Measurements from ENCODE around the gene SEZ6L.

The SEZ6L gene

DNA sequence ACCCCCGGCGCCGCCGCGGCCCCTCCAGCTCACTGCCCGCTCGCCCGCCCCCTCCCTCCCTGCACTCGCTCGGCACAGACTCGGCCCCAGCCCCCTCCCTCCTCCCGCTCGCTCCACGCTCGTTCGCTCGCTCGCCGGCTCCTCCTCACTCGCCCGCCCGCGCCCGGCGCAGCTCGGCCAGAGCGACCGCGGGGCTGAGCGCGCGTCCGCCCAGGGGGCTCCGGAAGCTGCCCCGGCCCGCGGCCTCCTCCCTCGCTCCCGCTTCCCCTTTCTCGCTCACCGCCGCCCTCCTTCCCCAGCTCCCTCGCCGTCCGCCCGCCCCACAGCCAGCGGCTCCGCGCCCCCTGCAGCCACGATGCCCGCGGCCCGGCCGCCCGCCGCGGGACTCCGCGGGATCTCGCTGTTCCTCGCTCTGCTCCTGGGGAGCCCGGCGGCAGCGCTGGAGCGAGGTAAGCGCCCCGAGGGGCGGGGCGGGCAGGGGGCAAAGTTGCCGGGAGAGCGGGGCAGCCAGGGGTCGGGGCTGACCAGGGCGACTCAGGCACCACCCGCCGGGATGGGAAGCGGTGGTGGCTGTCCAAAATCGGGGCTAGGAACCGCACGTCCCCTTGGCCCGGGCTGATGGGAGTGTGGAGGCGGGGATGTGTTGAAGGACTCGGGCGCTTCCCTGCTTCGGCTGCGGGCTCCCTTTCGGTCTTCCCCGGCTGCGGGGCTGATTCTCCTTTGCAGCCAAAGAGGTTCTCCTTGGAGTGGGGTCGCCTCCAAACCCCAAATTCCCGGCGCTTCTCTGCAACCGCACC, at the start of gene SEZ6L:
TSS of gene SEZ6L (plus strand) at position 148 of the 797 bp plus-strand sequence. CDS start at position 356, 208 bp downstream.
- no peak for DNase-seq (ENCODE audit: low spot score)

DNA sequence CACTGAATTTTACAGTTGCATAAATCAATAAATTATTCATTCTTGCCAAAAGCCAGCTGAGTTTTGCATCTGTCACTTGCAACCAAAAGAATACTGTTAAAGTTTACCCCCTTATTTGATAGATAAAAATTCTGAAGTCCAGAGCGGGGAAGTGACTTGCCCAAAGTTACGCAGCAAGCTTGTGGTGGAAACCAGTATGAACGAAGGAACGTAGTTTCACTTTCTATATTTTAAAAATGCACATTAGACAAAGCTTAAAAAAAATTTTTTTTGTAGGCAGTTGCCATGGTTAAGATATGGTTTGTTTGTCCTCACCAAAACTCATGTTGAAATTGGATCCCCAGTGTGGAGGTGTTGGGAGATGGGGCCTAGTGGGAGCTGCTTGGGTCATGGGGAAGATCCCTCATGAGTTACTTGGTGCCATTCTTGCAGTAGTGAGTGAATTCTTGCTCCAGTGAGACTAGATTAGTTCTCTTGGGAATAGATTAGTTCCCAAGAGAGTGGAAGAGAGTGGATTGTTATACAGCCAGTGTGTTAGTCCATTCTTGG, 46.3 kb upstream of the SEZ6L start:
- no peak for DNase-seq (ENCODE audit: low spot score)

DNA sequence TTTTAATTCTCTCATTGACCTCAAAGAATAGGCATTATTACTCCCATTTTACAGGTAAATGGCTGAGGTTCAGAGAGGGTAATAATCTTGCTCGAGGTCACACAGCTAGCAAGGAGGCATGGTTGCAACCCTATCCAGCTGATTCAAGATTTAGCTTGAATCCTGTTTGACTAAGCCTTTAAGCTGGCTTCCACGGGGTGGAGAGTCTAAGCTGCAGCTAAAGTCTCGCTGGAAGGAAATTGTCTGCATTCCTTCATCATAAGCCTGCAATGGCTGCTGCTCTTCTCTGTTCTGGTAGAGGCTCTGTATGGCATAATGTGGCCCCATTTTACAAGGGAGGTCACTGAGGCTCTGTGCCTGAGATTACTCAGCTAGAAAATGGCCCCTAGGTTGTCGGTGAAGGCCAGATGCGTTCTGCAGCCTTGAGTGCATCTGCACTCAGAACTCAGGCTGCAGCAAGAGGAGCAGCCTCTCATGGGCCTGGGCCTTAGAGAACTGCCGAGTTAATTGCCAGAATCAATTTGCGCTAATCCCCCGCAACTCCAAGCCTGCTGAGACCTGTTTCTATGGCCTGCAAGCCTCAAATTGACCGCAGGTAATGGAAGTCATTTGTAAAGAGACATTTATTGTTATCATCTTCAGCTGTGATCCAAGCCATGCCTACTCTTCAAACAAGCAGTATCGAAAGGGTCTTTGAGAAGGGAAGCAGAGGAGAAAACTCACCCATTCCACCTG, 44.1 kb upstream of the SEZ6L start:
- DNase-seq (ENCODE audit: low spot score) = no peak

DNA sequence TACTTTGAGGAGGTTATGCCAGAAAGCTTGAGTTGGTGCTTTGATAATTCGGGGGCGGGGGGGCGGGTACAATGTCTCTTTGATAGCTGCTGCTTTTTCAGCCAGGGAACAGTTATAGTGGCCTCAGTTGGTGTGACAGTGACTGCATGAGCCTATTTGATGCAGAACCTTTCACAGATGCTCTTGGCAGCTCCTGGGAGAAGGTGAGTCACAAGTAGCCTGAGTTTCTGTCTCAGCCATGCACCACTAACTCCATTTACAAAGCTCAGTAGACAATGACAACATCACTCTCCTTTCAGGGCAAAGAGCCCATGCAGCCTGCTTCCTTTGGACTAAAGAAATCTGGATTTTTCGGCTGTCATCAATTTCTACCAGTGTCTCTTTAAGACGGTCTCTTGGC, 42.1 kb upstream of the SEZ6L start:
- no peak for DNase-seq (ENCODE audit: low spot score)

DNA sequence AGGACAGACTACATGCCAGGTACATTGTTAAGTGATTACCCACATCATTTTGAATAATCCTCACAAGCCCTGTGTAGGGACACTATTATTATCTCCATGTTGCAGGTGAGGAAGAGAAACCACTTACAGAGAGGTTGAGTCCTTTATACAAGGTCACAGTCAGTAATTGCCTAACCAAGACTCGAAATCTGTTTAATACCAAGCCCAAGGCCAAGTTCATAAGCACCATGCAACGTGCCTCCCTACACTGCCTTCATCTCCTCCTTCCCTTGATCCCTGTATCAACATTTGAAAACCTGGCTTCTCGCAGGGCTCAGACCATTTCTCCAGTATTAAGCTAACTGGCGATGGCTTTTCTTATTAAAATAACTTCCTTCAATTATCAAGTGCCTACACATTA, 41.7 kb upstream of the SEZ6L start:
- no peak for DNase-seq (ENCODE audit: low spot score)

DNA sequence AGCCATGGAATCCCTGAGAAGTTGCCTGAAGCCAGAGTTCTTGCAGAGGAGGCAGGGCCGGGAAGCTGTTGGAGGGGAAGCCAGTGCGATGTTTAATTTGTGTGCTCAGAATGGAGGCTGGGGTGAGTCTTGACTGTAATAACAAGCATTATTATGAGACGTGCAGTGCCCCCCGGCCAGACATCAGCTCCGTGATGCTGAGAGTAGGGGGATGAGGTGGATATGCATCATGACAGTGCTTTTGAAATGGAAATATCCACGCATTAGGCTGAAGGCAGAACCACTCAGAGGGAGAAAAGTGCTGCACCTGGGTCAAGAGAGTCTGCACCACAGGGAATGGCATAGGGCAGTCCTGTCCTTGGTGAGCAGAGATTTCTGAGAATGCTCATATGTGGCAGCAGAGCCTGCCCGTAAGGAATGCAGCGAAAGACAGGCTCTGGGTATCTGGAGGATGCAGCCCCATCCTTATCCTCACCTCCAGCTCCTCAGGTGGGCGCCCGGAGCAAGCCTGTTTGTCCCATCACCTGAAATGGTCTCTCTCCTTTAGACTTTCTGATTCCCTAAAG, 37.6 kb upstream of the SEZ6L start:
- no peak for DNase-seq (ENCODE audit: low spot score)

DNA sequence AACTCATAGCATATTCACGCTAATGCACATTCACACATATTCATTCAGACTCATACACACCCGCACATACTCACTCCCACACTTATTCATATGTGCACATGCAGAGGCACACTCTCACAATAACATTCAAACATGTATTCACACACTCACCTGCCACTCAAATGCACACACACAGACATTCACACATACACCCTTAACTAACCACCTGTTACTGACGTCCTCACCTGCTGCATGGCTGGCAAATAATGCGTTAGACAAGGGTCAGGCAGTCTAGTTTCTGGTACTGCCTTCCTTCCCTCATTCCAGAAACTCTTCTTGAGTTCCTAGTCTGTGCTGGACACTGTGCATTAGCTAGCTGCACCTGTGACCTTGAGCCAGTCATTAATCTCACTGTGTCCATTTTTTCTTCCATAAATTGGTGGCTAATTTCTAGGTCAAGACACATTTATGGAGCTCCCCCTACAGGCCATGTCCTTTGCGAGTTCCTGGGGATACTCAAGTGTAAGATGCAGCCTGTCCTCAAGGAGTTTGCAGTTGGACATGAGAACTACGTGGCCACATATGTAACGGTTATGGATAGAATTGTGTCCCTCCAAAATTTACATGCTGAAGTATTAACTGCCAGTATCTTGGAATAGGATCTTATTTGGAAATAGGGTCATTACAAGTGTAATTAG, 34.5 kb upstream of the SEZ6L start:
- no peak for DNase-seq (ENCODE audit: low spot score)

DNA sequence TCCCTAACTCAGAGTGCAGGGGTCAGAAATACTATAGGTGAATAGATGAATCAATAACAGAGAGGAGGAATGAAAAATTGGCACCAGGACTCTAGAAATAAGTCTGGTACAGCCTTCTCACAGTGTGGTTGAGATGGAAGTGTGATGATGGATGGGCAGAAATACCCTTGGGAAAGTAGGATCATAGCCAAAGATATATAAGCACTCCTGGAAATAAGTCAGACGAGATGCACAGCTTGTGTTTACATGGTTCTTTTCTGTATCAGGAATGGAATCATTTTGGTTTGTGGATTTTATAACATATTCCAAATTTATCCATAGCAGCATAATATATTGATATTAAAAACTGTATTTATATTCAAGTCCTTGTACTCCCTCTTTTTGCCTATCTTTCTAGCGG, 33.5 kb upstream of the SEZ6L start:
- no peak for DNase-seq (ENCODE audit: low spot score)

DNA sequence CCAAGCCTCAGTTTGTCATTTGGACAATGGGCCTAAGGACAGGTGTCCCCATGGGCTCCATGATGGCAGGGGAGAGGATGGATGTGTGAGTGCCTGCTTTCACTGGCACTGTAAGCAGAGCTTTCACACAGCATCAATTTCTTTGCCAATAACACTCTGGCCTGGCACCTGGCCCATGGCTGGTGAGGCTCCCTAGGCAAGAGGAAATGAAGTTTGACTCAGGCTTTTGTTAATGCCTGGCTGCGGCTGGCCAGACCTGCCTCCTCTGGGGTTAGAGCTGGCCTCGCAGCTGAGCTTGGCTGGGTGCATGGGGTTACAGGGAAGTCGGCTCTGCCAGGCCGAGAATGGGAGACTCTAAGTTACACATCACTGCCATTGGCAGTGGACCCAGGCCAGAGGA, 30.0 kb upstream of the SEZ6L start:
- no peak for DNase-seq (ENCODE audit: low spot score)

DNA sequence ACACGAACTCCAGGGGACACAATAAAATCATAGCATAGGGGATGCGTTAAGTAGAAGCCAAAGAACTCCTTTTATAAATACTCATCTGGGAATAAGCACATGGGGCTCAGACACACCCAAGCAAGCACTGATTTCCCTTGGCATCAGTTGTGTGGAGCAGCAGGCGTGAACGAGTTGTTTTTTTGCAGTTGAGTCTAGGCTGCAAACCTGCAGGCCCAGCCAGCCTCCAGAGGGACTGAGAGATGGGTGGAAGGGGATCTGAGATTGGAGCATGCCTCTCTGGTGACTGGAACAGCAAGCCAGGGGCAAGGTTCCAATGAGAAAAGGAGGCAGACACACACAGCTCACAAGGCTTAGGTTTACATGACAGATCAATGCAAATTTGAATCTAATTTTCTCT, 27.4 kb upstream of the SEZ6L start:
- no peak for DNase-seq (ENCODE audit: low spot score)

DNA sequence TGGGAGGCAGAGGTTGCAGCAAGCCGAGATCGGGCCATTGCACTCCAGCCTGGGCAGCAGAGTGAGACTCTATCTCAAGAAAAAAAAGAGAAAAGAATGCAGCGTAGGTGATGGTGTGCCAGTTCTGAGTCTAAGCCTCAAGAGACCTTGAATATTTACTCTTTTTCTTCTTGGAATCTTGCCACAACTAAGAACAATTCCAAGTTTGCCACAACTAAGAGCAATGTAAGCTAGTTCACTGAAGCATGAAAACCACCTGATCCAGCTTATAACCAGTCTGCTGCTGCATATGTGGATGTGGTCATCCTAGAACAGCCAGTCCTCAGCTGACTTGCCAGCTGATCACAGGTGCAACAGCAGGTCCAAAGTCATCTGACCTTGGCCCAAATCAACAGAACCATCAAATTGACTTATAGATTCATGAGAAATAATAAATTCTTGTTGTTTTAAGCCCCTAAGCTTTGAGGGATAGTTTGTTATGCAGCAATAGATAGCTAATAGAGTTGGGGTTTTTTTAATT, 25.4 kb upstream of the SEZ6L start:
- no peak for DNase-seq (ENCODE audit: low spot score)

DNA sequence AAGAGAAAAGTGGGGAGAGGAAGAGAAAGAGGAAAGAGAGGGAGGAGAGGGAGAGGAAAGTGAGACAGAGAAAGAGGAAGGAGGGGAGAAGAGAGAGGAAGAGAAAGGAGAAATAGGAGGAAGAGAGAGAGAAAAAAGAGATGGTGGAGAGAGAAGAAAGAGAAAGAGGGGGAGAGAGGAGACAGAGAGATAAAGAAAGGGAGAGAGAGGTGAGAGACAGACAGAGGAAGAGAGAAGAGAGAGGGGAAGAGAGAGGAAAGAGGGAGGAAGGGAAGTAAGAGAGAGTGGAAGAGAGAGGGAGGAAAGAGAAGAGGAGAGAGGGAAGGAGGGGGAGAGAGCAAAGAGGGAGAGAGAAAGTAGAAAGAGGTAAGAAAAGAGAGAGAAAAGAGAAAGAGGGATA, 9.4 kb upstream of the SEZ6L start:
- no peak for DNase-seq (ENCODE audit: low spot score)

DNA sequence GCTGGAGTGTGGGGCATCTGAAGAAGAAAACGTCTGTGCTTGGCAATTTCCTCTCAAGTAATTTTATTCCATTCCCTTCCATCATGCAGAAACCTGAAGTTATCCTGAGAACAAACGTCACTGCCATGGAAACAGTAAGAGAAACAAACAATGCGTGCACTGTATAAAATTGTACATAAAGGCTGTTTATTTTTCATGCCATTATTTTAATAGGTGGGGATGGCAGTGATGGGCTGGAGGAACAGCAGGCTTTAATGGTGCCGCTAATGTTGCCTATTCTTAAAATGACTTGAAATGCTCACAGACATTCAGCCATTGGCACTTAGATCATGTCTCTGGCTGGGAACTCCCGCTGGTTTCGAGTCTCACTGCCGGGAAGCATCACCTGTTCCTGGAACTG, 7.5 kb upstream of the SEZ6L start:
- no peak for DNase-seq (ENCODE audit: low spot score)

DNA sequence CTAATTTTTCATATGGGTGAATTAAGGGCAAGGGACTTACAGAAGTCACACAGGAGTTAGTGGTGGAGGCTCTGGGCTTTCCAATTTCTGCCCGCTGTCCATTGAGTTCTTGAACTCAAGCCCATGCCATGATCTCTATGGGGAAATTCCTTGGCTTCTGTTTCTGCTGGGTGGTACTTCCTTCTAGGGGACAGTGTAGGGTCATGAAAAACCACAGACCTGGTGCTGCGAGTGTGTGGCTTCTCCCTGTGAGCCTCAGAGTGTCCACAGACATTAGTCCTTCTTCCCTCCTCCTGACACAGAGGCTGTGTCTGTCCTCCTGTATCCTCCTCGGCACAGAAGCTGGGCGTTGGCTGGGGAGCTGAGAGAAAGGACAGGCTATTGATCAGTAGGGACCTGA, 6.3 kb upstream of the SEZ6L start:
- no peak for DNase-seq (ENCODE audit: low spot score)

DNA sequence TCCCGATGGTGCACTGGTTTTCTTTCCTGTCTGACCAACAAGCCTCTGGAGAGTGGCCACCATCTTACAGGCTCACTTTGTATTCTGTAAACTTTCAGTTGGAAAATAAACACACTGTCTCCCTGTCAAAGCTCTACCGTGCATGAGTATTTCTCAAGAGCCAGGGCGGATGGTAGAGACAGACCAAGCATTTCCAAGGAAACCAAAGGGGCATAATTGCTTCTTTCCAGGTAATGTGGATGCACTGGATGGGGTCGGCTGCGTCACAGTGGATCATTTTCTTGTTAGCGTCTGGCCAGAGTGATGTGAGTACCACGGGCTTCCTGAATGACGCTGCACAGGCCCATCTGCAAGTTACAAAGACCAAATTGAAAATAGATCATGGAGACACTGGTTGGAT, 5.1 kb upstream of the SEZ6L start:
- DNase-seq (ENCODE audit: low spot score) = no peak

DNA sequence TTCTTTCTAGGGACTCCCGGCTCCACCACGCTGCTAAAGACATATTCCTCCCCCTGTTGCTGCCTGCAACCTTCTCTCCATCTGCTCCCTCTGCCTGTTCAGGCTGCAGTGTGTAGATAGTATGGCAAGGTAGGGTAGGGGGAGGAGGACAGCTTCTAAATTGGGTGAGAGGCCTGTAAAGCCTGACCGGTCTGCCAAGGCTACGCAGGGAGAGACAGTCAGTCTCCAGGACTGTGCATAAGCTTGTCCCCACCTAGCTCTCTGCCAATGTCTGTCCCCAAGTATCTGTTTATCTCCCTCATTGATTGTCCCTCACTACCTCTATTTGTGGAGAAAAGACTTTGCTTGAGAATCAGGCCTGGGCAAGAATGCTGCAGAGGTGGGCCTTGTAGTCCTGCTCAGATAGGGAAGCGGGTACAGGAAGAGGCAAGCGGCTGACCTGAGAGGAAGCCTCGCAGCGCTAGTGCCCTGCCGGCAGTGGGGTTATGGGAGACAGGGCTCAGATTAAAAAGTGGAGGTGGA, 871 bp upstream of the SEZ6L start:
- DNase-seq (ENCODE audit: low spot score) = no peak

DNA sequence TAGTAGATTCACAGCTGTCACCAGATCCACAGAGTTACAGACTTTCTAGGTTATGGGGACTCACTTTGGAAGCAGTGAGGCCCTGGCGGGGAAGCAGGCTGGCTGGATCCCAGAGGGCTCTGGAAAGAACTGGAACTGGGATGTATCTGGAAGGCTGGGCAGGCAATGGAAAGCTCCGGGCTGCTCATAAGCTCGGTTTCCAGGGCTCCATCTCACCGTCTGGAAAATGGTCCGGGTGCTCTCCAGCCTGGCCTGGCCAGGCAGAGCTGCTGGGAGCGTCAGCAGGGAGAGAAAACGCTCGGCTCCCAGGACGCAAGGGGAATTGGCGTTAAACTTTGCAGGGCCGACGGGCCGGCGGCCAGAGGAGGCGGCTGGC, 335 bp upstream of the SEZ6L start:
- no peak for DNase-seq (ENCODE audit: low spot score)

DNA sequence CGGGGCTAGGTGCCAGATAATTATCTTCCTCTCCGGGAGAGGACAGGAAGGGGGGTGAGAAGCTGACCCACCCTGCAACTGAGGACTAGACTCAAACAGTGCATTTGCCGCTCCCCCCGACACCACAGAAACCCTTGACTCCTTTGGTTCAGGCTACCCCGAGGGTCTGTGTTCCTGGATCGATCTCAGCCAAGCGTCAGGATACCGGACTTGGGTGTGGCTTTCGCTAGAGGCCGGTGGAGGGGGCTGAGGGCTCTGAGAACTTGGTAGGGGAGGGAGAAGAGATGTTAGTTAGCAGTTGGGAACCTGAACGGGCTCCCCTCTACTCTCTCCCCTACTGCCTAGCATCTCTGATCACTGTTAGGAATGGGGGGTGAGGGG, 840 bp downstream of the SEZ6L start:
- no peak for DNase-seq (ENCODE audit: low spot score)

DNA sequence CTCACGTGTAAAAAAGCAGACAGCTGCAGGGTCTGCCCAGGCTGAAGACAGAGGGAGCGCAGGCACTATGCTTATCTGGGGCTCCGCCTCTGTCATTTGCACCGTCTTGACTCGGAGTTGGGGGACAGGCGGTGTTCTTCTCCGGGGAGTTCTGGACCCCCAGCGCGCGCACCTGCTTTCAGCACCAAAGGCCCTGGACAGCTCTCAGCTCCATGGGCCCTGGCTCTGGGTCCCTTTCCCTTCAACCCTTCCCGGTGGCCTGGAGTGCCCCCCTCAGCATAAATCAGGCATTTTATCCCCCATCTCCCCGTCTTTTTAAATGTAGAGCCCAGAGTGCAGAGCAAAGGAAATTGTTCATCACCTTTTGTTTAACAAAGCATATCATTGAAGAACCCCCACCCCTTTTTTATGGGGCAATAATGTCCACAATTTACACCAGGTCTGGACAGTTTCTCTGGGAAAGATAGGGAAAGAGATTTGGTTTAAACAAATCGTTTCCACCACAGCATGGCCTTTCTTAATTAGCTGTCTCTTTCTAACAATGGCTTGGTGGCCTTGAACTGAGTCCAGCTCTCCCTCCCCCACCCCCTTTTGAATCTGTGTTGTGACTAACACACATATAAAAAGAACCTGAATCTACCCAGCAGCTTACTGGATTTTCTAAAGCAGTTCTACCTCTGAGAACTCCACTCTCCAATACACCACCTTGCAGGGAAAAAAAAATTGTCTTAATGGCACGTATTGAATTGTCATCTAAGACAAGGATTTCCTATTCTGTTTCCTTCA, 1.7 kb downstream of the SEZ6L start:
- DNase-seq (ENCODE audit: low spot score) = no peak

DNA sequence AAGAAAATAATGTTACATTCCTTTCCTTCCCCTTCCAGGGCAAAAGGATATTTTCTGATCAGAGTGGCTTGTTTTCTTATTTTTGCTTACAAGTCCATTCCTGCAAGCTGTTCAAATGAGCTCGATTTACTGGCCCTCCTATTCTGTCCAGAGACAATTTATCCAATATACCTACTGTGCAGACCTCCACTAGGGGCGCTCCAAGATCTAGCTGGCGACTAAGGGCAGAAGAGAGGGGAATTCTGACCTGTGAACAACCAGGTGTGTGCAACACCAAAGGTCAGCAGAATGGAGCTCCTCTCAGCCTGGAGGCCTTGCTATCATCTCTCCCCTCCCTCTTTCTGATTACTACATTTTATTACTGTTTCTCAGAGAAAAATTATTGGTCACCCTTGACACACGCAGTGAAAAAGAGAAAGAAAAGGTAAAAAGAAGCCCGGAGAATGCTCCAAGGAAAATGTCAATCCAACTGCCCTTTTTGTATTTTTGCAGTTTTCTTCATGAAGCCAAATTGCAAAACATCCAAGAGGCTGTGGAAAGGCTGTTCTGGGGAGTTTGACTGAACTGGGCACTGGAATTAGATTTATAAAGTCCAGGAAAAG, 3.2 kb downstream of the SEZ6L start:
- peak; percentile 58 for DNase-seq (ENCODE audit: low spot score)

DNA sequence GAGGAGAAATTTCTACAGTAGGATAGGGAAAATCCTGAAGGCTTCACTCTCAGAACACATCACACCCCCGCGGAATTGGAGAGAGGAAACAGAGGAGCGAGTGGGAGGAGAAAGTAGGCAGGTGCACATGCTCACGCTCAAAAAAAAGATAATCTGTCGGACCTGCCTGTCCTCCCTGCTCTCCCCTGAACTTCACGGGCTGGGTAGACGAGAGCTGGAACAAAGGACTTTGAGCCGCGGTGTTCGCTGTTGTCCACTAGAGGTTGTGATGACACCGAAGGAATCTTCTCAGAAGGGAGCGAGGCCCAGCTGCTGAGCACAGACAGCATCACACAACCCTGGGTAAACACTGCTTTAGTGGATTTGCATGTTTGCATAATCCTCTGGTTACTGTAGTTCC, 5.0 kb downstream of the SEZ6L start:
- DNase-seq (ENCODE audit: low spot score) = no peak

Data from HuH-7 (cell line).